HG03064 (cell line): ENCODE measurements around the gene CREB1.
A peak's percentile ranks its signal among the peaks of the same experiment; 100 is the strongest.
"Not testable (repeated sequence)": the region's sequence is repeated elsewhere in the genome, so short reads cannot be mapped to it uniquely, and the experiment has no call there.

Source experiments
- ATAC-seq: cut with Tn5 transposase; IDR thresholded peaks from one replicate; pipeline ENCODE4 v1.9.1; 2021; ENCODE audit warnings: low read depth; ENCODE audit not compliant: unreplicated experiment

The CREB1 gene

DNA sequence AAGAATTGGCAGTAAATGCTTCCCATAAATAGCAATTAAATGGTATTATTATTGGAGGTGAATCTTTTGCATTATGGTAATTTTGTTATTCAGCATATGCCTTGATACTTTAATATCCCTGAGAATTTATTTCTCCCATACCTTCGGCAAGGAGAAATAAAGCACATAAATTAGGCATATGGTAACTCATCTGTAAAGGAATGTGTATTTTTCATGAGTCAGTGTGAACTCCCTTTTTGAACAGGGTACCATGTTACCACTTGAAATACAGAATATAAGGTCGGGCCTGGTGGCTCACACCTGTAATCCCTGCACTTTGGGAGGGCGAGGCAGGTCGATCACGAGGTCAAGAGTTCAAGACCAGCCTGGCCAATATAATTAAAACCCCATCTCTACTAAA is 77.1 kb downstream of the CREB1 start:
- no peak for ATAC-seq

DNA sequence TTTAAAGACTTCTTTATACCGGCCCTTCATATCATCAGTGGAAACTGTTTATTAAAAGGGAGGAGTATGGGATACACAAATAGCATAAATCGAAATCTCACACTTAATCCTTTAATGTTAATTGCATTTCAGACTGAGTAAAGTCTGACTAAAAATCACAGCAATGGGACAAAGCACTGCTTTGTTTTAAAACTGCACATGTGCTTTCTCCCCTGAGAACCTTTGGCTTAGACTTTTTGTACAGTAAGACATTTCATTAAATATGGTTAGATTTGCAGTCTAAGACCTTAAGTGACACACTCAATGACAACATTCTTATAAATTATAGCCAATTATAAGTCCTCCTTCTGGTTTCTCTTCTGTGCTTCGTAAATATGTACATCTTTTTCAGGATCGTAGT is 83.0 kb downstream of the CREB1 start:
- no peak for ATAC-seq

DNA sequence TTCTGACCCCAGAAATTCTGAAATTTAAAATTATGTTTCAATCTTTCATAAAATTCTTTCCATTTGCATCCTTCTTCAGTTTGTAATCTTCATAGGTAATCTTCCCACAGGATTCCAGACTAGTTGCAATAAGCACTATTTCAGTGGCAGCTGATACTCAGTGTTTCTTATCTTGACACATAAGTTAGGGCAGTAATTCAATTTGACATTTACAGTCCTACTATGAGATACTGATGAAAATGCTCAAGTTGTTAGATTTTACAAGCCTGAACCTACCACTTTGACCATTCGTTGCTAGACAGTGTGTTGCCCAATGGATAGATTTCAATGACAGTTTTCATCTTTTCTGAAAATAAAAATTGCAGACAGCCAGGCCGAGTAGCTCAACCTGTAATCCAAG is 85.1 kb downstream of the CREB1 start:
- no peak for ATAC-seq

DNA sequence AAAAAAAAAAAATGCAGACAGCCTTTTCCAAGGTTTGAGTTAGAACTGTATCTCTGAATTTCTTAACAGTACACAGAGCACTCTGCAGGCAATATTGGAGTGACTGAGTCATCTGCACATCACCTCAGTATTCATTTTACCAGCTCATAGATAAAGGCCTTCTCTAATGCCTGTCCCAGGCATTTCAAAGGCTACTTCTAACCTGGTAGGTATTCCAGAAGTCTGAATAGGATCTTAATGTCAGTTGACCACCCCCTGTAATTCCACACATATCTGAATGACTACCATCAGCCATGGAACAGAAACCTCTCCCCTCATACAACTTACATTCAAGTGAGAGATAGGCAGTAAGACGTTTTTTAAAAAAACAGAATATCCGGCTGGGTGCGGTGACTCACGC is 86.4 kb downstream of the CREB1 start:
- ATAC-seq = no peak

DNA sequence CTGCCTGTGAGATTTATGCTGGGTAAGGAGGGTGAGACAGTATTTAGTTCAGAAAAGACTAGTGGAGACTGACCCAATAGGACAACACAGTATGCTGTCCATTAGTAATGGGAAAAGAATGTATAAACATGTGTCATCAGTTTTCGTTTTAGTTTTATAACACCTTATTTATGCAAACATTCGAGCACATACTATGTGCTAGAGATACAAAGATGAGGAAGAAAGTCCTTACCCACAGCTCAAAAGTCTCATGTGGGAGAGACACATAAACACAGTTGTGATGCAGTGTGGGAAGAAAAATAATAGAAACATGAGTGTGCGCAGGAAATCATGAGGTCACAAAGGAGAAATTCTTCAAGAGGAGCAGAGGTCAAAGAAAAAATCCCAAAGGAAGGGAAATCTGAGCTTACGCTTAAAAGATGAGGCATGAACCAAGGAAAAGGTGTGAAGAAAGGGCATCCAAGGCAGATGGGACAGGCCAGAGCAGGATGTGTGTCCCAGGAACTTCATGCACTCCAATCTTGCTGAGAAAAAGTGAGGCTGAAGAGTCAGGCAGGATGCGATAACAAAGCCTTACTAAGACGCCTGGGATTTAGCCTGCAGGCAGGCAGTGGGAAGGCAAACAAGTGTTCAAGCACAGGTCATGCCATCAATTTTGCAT is 87.4 kb downstream of the CREB1 start:
- ATAC-seq = no peak

DNA sequence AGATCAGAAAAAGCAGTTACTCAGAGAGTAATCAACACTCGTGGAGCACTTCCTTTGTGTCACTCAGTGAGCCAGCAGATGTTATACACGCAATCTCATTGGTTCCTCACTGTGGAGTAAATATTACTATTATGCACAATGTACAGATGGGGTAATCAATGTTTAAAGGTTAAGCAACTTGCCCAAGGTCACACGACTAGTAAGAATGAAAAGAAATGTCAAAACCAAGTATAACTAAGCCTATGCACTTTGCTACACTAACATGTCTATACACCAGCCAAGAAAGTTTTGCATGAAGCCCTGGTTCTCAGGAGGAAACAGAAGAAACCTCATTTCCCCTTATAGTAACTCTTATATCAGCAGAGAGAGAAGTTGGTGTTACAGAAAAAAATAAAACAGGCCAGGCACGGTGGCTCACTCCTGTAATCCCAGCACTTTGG is 90.0 kb downstream of the CREB1 start:
- ATAC-seq = peak; percentile 45

DNA sequence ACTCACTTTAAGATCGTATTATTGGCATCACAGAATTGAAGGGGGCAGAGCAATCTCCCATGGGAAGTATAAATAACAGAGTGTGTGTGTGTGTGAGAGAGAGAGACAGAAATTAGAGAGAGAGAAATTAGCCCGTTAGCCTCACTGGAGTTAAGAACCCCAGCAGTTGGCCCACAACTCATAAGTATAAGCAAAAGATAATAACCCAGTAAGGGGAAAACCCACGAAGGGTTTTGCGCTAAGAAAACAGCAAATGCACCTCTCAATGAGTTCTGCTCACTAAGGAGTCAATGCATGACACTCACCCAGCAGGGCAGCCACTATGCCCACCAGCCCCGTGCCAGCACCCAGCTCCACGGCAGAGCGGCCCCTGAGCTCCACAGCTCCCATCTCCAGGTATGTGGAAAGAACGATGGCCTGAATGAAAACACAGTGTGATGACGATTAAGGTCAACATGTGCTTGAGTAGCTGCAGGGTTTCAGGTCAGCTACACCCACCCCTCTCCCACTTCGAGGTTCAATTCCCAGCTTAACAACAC is 91.8 kb downstream of the CREB1 start:
- no peak for ATAC-seq

DNA sequence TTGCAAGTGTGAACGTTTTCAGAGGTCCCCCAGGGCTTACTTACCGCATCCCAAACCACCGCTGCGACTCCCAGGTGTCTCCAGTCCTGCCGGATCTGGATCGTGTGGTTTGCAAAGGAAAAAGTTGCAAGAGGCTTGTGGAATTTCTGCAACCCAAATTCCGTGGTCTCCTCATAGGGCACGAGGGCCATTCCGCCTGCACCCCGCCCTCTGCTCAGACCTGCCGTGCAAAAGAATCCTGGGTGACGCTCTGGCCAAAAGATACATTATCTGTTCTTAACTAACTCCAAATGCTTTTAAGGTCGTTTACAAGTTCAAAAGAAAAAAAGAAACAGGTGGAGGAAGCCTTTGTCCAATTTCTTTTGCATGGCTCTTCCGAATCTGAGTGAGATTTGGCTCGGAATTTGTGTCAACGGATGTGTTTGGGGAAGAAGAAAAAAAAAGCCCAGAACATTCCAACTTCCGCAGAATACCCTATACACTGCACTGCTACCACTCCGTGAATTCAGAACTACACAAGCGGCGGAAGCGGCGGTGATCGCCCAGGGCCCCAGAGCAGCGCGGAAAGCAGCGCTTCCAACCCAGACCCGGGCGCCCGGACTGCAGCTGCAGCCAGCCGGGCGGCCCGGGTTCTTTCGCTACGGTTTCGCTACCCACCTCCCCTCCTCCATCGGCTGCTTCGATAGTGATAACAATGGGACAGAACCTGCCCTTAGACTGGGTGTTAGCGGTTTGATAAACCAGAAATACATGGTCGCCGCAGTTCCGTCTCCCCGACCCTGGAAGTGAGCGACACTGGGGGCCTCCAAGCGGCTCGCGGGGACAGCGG is 94.6 kb downstream of the CREB1 start:
- ATAC-seq = peak; percentile 38

DNA sequence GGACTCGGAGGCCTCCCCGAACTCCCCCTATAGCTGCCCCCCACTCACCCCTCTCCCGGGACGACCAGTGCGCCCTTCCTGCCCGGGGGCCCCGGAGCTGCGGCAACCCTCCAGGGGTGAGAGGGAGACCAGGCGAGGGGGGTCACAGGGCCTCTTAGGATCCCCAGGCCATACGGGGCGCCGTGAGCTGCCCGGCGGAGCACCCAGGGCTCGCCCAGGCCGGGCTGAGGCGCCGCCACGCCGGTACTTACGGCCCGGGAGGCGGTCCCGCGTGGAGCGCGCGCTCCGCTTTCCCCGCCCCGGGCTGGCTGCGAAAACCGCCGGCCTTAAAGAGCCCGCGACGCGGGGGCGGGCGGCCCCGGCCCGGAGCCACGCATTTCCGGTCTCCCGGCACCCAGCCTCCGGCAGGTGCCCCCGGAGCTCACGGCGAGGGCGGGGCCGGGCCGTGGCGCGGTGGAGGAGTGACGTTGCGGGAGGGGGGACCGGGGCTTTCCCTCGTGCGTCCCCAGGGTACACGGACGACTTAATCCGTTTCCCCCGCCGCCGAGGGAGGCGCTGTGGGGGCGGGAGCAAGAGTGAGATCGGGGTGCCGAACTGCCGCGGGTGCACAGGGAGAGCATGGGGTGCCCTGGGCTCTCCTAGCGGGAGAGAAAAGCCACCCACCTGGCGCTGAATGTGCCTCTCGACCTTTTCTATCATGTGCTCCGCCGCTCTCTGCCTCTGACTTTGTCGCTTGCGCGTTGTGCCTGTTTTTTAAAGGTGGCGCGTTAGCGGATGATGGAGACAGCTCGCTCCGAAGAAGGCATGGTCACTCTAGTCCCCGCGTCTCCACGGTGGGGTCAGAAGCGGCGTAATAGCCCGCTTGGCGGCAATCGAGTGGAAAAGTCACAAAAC is 95.5 kb downstream of the CREB1 start, which contains the start of gene METTL21A:
TSS of gene METTL21A (minus strand) at position 381 of the 894 bp plus-strand sequence. CDS start 1,019 bp downstream, outside the sequence.
- ATAC-seq = peak; percentile 57

DNA sequence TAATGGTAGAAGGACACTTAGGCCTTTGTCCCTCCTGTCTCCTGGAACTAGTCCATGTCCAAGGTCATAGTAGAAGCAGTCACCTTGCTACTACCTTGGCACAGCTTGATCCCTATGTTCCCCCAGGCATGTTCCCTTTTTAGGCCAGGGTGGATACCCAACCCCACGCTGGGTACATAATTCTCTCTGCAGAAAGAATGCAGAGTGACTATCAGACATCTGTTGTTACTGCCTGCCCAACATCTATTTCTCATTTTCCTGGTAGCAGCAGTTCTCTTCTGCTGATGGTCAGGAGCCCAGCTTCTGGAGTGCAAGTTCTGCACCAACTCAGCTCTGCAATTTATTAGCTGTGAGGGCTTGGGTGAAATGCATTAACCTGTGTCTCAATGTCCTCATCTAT is 99.8 kb downstream of the CREB1 start:
- ATAC-seq = no peak

DNA sequence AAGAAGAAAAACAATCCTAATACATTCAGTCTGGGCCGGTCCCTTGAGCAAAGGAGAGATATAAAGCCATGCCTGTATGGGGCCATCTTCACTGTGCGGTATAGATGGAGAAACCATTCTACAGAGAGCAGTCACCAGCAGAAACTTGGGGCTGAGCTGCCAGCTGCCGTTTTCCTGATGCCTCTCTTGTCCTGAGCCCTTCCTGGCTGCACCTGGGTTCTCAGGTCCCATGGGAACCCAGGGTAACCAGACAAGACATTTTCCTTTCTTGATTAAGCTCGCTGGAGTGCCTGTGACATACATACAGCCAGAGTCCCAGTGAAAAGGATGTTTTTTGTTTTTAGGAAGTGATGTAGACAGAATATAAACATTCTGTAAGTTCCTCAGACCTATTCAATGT is 100.7 kb downstream of the CREB1 start:
- ATAC-seq = no peak

DNA sequence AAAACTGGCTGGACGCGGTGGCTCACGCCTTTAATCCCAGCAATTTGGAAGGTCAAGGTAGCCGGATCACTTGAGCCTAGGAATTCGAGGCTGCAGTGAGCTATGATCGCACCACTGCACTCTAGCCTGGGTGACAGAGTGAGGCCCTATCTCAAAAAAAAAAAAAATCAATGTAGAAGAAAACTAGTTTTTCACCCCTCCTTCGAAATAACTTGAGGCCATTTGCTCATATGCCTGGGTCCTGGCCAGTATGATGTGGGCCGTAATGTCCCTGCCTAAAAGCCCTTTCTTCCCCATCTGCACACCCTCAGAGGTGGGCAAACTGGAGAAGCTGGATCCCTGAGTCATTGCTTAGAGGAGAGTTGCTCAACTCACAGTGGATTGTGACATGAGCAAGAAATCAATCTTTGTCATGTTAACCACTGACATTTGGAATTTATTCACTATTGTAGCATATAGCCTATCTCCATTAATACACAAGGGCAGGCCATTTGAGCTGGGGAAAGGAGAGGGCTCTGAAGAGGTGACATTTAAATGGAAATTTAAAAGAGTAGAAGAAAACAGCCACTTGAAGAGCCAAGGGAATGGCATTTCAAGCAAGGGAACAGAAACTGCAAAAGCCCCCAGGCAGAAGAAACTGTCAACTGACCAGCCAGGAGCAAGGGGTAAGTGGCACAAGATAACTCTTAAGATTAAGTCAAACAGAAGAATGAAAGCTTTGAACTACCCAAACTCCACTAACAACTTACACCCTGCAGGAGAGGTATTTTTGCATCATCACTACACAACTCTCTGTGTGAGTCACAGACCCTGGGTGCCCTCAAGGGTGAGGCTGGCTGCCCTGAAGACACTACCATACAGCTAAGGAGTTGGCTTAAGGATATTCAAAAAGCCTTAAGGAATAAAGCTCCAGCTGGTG is 103.1 kb downstream of the CREB1 start:
- ATAC-seq = no peak

DNA sequence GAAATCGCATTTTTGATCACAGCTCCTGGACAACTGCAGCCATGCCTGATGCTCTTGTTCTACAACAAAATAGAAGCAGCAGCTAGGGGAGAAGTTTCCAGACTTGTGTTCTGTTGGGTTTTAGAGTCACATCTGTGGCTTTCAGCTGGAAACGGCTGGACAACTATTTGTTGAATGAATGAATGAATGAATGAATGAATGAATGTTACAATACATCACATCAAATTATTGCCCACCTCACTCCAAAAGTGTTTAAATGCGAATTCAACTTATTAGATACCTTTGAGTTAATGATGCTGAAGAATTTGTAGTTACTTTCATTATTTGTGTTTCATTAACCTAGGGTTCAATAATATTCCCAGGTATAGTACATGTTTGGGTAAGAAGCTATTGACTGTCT is 103.9 kb downstream of the CREB1 start:
- no peak for ATAC-seq

DNA sequence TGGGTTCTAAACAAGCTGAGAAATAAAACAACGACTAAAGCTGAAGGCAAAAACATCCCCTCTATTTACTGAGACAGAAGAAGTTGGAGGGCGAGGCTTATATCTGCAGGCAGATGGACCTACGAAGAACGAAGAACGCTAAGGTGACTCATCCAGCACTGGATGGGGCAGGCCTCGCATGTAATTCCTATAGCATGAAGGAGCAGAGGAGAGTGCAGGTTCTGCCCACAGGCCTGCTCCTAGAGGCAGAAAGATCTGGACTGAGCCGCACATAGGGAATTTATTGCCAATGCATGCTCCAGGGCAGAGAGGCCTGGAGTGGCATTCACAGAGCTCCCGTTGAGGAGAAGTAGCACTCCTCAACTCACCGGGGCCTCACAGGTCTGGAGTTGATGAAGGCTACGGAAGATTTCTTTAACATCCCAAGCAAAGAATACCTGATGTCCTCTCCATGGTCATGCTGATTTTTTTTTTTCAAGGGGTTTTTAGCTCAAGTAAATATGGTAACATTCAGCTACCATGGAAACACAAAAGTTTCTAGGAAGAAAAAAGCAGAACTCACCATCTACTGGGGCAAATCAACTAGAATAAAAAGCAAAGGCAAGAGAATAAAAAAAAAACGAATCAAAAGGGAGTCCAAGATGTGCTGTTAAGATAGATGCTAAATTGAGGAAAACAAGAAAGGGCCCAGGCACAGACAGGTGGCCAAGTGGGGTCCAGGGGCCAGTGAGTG is 105.9 kb downstream of the CREB1 start:
- no peak for ATAC-seq

DNA sequence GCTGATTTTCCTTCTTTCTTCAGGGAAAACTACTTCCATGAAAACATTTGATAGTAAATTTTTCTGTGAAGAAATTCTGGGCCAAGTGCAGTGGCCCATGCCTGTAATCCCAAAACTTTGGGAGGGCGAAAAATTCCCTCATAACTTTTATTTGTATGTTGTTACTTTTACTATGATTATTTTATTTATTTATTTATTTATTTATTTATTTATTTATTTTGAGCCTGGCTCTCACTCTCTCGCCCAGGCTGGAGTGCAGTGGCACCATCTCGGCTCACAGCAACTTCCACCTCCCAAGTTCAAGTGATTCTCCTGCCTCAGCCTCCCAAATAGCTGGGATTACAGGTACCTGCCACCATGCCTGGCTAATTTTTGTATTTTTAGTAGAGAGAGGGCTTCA is 109.5 kb downstream of the CREB1 start:
- not testable (repeated sequence) for ATAC-seq

DNA sequence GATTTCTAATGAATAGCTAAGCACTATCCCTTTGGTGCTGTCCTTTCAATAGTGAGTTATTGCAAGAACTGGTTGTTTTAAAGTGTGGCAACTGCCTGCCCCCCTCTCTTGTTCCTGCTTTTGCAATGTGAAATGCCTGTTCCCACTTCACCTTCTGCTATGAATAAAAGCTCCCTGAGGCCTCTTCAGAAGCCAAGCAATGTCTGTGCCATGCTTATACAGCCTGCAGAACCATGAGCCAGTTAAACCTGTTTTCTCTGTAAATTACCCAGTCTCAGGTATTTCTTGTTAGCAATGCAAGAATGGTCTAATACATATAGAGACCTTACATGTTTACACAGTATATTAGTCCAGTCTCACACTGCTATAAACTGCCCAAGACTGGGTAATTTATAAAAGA is 110.4 kb downstream of the CREB1 start:
- no peak for ATAC-seq

DNA sequence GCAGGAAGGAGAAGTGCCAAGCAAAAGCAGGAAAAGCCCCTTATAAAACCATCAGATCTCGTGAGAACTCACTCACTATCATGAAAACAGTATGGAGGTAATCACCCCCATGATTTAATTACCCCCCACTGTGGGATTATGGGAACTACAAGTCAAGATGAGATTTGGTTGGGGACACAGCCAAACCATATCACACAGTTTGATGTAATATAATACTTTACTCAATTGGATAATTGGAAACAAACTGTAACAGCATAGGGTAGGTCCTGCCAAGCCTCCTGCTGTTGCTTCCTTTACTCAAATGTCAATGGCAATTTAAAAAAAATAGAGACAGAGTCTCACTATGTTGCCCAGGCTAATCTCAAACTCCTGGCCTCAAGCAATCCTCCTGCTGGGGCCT is 110.9 kb downstream of the CREB1 start:
- no peak for ATAC-seq

DNA sequence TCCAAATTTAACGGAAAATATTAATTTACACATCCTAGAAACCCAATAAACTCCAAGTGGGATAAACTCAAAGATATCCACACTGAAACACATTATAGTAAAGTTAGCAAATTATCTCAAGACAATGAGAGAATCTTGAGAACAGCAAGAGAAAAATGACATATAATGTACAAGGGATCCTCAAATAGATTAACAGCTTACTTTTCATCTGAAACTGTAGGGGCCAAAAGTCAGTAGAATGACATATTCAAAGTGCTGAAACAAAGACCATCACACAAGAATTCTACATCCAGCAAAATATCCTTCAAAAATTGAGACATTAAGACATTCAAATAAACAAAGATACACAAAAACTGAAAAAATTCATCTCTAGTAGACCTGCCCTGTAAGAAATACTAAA is 114.1 kb downstream of the CREB1 start:
- ATAC-seq = no peak

DNA sequence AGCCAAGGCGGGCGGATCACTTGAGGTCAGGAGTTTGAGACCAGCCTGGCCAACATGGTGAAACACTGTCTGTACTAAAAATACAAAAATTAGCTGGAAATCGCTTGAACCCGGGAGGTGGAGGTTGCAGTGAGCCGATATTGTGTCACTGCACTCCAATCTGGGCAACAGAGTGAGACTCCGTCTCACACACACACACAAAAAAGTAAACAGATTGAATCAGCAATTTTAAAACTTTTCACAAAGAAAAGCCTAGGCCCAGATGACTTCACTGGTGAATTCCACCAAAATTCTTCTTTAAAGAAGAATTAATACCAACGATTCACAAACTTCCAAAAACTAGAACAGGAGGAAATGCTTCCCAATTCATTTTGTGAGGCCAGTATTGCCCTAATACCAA is 116.8 kb downstream of the CREB1 start:
- not testable (repeated sequence) for ATAC-seq
